Right kidney (tissue), 1 donor: ENCODE results near the gene TRAF7.
"Not testable (repeated sequence)": the region's sequence is repeated elsewhere in the genome, so short reads cannot be mapped to it uniquely, and the experiment has no call there.

Experiments used
- DNase-seq: peaks from one replicate; pipeline ENCODE4 v3.0.0-alpha.2; 2016

The TRAF7 gene

DNA sequence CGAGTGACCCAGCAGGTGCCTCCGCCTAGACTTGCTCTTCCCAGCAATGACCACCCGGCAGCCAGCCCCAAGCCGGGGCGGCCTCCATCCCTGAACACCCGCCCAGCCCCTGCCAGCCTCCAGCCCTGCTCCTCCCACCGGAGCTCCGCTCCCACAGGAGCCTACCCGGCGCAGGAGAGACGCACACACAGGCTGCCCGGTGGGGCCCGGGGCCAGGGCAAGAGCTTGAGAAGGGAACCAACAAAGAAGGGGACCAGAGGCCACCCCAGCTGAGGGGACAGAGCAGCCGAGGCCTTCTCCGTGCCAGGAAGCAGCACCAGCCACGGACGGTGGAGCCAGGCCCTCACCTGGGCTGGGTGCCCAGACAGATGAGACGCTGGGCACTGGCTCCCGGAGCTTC is 33.7 kb upstream of the TRAF7 start:
- no peak for DNase-seq

DNA sequence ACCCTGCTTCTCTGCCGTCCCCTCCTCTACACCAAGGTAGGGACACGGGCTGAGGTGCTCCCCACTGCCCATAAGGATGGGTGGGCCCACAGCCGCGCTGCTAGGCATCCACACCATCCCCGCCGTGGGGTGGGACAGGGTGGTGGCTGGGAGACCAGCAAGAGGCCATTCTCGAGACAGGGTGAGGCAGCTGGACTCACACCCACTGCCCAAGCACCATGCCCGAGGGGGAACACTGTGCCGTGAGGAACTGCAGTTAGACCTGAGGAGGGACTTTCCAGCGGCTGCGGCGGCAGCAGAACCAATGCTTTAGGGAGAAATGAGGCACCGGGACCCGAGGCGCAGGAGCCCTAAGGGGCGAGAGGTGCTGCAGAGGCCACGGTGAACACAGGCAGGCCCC is 33.2 kb upstream of the TRAF7 start:
- DNase-seq = no peak

DNA sequence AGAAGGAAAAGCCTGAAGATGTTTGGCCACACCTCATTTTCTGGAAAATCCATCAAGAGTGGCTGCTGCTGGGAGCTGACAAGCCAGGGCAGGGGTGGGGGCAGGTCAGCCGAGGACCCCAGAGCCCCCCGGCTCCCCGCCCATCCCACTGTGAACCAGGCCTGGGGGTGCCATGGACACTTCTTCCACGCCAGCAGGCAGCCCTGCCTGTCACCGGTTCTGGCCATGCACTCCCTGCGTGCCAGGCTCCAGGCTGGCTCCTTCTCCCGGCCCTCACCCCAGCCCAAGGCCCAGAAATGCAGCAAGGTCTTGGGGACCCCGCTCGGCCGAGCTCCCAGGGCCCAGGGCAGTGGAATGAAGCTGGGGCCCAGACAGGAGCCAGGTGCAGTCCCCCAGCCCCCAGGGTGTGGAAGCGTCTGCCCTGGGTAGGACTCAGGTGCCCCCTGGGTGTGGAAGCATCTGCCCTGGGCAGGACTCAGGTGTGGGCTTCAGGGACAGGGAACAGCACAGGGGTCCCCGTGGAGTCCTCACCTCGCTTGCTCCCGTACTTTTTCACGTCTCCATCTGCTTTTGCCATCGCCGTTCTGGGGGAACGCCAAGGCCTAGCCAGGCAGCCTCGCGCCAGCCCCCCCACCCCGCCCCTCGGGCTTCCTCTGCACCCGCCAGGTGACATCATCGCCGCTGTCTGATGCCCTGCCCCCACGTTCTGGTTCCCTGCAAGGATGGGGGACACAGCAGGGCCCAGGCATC is 32.5 kb upstream of the TRAF7 start:
- not testable (repeated sequence) for DNase-seq

DNA sequence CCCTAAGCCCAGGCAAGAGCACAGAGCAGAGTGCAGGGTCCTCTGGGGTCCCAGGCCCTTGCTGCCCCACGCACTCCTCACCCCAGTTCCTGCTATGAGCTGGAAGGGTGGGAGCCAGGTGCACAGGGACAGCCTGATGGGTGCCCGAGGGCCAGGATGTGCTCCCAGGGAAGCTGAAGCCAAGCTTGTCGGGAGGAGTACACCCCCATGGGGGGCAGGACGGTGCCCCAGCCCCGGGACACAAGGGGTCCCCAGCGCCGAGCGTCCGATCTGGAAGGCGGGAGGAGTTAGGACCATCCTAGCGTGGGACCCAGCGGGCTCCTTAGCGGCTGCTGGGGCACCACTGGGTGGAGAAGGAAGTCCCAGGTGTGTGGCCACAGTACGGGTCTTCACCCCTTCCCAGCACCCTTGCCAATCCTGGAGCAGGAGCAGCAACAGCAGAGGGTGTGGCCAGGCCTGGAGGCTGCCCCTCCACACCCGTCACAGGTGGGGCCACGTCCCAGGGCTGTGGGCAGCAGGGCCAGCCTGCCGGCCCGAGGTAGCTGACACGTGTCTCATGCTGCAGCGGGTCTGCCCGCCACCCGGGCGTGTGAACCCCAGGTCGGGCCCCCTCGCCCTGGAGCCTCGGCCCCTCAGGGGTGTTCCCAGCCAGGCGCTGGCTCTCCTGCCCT is 31.7 kb upstream of the TRAF7 start:
- not testable (repeated sequence) for DNase-seq

DNA sequence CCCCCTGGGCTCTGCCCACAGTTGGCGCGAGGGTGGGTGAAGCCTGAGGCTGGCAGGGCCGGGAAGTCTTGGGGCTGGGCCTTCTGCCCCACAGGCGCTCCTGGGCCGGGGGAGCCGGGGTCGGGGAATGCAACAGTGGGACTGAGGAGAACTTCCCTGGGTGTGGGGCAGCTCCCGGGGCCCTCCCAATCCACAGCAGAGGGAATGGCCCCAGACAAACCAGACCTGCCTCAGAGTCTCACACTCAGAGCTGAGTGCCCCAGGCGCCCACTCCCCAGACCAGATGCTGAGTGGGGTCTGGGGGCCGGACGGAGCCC is 31.2 kb upstream of the TRAF7 start:
- not testable (repeated sequence) for DNase-seq

DNA sequence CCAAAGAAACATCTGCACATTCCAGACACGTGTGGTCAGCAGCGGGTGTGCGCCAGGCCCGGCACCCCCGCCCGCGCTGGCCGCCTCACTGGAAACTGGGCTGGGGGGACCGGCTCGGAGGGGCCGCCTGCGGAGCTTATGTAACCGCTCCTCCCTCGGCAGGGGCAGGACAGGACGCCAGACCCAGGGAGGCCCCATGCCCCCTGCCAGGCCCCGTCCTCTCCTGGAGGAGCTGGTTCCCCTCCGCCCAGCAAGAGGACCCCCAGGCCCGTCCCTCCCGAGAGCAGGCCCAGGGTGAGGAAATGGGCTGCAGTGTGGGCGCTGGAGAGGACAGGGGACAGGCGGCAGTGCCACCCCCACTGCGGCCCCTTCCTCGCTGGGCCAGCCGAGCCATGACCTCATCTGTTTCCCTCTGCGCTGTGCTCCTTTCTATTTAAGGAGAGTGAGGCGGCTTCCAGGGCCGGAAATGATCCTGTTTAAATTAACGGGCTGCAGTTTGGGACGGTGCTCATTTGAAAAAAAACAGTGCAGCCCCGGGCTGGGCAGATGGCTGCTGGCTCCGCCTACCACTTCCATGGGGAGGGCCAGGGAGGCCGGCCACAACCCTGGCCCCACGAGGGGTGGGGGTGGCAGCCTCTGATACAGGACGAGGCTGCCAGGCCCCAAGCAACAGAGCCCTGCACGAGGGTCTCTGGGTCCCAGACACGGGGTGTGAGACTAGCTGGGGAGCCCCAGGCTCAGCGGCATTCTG is 30.7 kb upstream of the TRAF7 start:
- DNase-seq = peak; percentile 73

DNA sequence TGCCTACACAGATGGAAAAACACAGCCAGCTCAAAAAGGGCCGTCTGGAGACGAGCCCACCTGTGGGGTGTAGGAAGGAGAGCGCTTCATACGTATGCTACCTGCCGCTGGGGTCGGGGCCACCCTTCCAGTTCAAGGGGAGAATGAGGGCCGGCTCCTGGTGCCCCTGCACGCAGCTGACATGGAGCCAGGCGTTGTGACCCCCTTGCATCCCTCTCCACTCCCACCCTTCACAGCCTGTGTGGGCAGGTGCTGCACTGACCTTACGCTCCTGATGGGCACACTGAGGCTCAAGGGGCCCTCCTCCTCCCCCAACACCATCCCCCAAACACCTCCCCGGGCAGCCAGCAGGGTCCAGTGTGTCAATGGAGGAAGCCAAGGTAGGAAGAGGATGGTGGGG is 30.0 kb upstream of the TRAF7 start:
- DNase-seq = not testable (repeated sequence)

DNA sequence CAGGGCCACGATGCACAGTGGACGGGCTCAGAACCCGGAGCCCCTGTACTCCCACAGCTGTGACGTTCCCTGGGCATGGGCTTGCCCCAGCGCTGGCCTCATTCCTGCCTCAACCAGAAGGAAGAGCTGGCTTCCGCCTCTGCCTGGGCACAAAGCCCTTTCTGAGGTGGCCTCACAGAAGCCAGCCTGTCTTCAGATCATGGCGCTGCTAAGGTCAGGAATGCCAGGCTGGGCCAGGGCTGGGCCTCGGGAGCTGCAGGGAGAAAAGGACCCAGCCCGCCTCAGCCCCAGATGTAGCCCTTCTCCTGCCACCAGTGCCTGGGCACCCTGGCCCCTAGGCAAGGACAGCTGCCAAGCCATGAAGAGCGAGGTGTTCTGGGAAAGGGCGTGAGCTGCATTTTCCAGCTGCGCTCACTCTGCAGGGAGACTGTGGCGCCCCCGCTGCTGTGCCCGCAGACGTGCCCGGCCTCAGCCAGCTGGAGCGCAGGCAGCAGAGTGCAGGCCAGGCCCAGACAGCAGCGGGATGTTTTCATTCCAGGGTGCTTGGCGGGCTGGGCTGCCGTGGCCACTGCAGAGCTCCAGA is 29.3 kb upstream of the TRAF7 start:
- not testable (repeated sequence) for DNase-seq

DNA sequence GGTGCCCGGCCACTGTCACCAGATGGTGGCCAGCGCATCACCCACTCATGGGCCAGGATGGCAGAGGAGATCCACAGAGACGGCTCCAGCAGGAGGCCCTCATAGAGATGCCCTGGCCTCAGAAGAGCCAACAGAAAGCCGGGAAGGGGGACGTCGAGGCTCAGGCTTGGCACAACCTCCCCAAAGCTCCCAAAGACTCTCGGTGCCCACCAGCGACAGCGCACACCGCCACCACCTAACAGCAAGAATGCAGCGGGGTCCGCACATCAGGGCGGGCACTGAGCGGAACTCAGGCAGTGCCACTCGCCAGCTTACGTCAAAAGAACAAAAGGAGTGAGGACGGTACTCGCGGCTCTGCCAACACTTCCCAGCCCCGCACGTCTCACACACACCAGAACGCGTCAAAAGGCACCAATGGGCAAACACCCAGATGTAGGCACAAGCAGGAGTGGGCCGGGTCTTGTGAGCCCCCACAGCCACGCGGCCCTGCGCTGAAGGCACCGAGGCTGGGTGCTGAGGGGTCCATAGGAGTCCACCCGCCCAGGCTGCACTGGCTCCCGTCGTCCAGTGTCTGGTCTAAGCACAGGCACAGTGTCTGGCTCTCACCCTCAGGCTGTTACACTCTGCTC is 28.5 kb upstream of the TRAF7 start:
- not testable (repeated sequence) for DNase-seq

DNA sequence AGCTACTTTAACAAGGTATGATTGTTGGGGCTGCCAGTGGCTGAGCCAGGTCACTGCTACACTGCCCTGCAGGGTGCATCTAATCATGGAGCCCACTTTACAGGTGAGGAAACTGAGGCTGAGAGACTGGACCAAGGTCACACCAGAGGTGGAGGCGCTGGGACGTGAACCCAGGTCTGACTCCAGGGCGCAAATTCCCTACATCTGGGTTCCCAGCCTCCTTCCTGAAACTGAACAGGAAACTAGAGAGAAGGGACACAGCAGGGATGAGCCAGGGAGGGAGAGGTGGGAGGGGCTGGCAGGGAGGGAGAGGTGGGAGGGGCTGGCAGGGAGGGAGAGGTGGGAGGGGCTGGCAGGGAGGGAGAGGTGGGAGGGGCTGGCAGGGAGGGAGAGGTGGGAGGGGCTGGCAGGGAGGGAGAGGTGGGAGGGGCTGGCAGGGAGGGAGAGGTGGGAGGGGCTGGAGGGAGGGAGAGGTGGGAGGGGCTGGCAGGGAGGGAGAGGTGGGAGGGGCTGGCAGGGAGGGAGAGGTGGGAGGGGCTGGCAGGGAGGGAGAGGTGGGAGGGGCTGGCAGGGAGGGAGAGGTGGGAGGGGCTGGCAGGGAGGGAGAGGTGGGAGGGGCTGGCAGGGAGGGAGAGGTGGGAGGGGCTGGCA is 27.8 kb upstream of the TRAF7 start:
- DNase-seq = not testable (repeated sequence)

DNA sequence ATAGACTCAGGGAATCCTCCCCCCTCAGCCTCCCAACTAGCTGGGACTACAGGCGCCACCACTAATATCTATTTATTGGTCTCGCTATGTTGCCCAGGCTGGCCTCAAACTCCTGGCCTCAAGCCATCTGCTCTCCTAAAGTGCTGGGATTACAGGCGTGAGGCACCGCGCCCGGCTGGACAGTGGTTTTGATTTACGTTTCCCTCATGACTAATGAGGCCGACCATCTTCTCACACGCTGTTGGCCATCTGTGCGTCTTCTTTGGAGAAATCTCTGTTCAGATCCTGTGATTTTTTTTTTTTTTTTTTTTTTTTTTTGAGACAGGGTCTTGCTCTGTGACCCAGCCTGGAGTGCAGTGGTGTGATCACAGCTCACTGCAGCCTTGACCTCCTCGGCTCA is 26.3 kb upstream of the TRAF7 start:
- not testable (repeated sequence) for DNase-seq

DNA sequence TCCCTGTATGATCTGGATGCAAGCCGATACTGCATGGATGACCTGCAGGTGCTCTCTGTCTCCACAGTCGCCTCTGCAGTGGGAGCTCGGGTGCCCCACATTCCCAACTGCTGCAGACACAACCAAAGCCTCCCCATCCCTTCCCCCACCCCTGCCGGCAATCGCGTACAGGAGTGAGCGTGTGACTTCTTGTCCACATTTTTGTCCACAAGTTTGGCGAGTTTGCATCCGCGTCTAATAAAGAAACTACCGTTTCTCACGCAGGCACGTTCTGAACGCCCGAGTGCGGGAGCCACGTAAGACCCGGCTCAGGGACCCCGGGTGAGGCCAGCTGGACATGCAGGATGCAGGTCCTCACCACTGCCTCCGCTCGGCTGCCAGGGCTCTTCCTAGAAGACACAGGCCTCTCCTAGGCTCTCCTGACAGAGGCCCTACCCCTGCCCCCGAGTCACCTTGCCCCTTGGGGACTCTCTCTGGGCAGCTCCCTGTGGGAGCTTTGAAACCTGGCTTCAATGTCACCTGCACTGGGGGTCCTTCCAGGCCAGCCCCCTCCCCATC is 25.6 kb upstream of the TRAF7 start:
- not testable (repeated sequence) for DNase-seq

DNA sequence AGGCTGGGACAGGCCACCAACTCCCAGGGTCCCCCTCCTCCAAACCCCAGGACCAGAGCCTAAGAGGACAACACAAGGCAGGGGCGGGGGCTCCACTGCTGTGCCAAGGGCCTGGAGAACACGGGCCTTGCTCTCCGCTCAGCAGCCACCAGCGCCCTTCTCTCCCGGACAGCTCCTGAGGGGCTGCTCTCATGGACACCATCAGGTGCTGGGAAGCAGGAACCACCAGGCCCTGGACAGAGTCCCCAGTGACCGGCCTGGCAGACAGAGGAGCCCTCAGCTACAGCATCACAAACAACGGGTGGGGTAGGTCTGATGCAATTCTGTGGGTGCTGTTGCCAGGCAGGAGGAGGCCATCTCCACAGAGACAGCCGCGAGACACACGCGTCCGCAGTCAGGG is 21.8 kb upstream of the TRAF7 start:
- DNase-seq = not testable (repeated sequence)

DNA sequence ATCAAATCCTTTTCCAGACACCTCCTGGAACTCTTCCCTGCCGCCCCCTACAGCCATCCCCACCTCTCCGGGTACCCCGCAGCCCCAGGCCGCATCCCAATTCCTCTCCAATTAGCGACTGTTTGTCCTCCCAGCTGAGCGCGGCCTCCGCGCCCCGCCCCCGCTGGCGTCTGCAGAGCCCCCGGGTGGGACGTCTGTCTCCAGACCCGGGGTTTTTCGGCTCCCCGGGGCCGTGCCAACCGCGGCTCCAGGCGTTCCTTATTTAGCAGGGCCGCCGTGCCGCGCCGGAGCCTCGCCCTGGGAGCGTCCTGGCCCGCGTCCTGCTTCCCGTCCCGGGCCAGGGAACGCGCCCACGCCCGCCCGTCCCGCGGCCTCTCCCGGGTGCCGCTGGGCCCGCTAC is 20.5 kb upstream of the TRAF7 start:
- not testable (repeated sequence) for DNase-seq

DNA sequence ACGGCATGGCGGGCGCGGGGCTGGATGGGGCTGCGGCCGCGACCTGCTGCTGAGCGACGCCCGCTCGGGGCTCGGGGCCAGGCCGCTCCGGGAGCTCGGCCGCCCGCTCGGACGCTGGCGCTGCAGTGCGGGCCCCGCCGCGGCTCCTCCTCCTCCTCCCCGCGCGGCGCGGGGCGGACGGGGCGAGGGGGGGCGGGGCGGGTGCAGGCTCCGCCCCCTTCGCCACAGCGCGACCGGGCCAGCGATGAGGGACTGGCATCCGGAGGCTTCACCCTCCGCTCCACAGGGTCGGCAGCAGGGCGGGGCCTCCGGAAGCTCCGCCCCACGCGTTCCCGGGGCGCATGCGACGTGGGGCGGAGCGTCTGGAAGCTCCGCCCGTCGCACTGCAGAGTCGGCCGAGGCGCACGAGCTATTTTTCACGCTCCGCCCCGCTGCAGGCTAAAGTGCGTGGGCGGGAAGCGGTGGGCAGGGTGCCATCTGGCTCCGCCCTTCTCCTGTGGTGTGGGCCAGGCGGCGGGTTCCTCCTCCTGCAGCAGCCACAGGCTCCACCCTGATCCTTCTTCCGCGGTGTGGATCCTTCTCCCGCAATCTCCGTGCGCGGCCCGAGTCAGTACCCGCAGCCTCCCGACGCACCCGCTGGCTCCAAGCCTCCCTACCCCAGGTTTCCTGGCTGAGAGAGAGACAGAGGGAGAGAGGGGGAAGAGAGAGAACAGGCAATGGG is 19.7 kb upstream of the TRAF7 start, which contains the start of gene PKD1:
PKD1 (minus strand) TSS at position 129 of the 721 bp plus-strand sequence. CDS start 209 bp downstream, outside the sequence.
- peak; percentile 85 for DNase-seq

DNA sequence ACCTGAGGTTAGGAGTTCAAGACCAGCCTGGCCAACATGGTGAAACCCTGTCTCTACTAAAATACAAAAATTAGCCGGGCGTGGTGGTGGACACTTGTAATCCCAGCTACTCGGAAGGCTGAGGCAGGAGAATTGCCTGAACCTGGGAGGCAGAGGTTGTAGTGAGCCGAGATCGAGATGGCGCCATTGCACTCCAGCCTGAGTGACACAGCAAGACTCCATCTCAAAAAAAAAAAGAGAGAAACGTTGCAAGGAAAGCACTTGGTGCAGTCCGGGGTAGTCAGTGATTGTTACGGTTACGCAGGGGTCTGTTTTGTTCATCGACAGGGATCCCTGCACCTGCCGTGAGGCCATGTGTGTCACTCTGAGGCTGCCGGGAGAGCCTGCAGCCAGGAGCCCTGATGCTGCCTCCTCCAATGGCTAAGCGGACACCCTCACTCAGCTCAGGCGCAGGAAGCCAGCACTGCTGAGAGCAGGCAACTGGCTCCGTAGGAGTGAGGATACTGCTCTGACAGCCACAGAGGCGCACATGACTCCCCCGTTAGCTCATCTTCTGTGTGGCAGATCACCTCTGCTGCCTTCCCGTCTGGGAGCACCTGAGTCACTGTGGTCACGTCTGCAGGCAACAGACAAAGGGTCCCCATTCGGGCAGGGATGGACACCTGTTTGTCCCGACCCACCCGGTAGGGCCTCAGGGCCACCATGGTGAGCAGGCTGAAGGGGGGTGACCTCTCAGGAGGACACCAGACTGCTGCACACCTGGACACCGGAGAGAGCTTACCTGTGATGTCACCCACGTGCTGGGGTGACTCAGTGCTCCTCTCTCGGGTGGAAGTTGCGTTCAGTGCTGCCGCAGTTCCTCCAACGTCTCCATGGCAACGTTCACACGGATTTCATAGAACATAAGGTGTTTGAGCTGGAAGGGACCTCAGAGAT is 12.4 kb upstream of the TRAF7 start:
- no peak for DNase-seq

DNA sequence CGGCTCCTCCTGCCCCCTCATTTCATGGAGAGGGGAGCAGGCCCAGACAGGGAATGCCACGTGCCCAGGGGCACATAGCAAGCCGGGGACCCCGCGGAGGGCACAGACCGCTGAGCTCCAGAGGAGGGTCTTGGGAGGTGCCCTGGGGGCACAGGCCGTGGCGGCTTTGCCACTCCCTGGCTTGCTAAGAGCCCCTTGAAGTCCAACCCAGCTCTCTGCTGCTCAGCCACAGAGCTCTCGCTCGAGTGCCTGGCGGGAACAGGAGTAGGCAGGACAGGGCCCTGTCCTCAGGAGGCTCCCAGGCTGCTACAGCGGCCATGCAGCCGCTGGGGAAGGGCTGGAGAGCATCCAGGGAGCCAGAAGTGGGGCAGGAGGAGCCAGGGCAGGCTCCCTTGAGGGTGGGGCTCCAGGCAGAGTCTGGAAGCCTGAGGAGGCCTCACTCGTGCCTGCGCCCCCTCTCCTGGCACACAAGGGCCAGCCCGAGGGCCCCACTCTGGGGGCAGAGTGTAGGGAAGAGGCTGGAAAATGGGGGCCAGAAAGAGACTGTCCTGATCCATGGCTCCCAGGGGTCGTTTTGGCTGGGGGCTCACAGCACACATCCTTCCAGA is 11.6 kb upstream of the TRAF7 start:
- no peak for DNase-seq

DNA sequence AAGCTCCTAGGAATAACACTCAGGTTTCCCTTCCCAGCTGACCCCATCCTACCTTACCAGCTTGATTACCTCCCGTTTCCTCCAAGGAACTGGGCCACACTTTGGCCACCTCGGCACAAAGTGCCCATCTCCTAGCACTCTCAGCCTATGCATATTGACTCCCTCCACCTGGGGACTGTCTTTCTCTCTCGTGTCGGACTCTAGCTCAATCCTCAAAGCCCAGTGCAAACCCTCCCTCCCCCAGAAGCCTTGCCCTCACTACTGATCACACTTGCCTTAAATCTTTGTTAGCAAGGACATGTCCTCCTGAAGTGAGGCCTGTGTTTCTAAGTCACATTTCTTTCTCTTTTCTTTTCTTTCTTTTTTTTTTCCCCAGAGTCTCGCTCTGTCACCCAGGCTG is 9.7 kb upstream of the TRAF7 start:
- DNase-seq = no peak

DNA sequence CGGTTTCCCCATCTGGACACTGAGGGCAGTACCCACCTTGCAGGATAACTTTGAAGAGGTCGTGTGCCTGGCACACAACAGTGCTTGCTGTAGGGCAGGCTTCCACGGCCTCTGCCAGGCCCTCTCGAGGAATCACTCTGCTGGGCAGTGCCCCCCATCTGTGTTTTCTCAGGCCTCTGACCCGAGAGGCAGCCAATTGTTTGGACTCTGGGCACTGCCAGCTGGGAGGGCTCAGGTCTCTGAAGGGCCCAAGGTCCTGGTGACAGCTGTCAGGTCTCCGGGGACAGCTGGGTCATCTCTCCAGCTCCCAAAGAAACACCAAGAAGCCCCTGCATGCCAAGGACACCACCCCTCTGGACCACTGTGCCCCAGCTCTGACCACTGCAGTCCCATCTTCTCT is 8.2 kb upstream of the TRAF7 start:
- DNase-seq = no peak
